Cortex of kidney (tissue), 1 donor: ENCODE measurements around the gene NAALADL2.

ENCODE experiments used
- DNase-seq: peaks from one replicate; lab custom pipeline; 2025; lab: John Stamatoyannopoulos, UW

The NAALADL2 gene

GRCh38 chr3:174884776-174885568, 25.8 kb downstream of the NAALADL2 start:
- DNase-seq: no peak

DNA sequence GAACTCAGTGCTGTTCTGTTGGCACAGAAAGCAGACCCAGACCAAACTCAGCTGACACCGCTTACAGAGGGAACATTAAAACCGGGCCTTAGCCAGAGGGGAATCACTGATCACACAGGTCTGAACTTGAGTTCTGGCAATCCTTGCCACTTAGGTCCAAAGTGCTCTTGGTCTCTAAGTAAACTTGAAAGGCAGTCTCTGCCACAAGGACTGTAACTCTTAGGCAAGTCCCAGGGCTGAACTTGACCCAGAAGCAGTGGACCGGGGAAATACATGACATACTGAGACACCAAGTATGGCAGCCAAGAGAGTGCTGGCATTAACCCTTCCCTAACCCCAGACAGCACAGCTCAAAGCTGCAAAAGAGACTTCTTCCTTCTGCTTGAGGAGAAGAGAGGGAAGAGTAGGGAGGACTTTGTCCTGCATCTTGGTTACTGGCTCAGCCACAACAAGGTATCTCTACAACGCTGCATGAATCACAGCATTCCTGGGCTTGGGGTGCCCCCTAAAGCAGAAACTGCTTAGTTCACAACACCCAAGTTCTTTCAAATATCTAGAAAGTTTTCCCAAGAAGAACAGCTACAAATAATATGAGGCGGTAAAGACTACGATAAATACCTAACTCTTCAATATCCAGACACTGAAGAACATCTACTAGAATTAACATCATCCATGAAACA, 32.5 kb downstream of the NAALADL2 start:
- no peak for DNase-seq

DNA sequence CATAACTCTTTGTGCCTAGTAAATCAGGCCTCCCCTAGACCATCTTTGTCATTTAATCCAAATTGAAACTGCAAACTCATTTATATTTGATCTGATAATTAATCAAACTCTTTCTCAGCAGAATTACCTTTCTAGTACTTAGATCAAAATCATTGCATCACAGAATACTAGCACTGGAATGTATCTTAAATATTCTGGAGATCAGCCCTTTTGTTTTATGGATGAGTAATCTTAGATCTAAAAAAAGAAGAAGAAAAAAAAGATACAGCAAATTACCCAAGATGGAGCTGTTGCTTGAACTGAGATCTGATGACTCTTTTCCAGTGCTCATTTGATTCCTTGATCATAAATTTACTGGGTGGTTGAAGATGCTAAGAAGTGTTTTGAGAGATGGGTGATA, 47.9 kb downstream of the NAALADL2 start:
- DNase-seq: no peak

DNA sequence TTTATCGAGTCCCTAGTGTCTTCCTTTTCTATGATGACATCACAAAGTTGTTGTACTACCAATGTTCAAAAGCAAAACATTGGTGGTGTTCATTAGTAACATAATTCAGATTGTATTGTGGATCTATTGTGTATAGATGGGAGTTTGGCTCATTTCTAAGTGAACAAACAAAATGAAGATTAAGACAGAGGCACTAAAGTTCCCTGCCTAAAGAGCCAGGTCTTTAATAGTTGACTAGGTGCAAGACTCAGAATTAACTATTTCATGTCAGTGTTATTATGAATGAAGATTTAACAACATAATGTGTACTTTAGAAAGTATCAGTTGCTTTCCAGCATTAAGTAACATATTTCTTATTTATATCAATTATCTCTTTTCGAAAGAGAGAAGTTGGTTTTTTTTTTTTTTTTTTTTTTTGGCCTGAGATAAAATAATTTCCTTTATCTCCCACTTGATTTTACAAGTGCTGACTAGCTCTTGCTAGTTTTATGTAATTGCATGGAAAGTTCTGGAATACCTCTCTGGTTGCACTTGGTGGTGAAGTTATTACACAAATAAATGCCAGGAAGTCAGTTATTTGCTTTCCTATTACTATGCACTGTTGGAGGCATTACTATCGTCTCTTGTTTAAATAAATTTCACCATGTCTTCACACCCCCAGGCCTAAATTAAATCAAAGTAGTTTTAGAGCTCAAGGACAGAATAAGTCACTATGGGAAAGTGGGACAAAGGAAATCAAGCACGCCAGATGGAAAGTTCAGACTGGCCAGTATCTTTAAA, 48.7 kb downstream of the NAALADL2 start:
- DNase-seq: no peak

GRCh38 chr3:174931473-174932353, 72.6 kb downstream of the NAALADL2 start:
- no peak for DNase-seq

DNA sequence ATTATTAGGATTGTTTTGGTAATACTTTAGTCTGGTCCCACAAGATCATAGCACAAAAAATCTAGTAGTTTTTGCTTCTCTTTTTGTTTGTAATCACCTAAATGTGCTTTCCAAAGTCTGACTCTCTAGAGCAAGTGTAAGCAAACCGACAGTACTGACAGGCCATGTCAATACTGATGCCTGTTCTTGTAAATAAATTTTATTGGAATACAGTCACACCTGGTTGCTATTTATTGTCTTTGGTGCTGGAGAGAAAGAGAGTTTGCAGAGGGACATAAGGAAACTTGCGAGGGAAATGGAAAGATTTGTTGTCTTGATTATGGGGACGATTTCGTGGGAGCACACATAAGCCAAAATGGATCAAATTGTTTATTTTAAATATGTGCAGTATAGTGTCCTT, 77.5 kb downstream of the NAALADL2 start:
- DNase-seq: no peak

GRCh38 chr3:174937478-174937877, 78.3 kb downstream of the NAALADL2 start:
- DNase-seq: no peak

DNA sequence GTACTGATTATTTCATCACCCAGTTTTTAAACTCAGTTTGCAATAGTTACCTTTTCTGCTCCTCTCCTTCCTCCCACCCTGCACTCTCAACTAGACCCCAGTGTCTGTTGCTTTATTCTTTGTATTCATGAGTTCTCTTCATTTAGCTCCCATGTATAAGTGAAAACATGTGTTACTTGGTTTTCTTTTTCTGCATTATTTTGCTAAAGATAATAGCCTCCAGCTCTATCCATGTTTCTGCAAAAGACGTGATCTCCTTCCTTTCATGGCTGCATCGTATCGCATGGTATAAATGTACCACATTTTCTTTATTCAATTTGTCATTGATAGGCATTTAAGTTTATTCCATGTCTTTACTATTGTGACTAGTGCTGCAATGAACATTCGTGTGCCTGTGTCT, 79.0 kb downstream of the NAALADL2 start:
- DNase-seq: no peak

DNA sequence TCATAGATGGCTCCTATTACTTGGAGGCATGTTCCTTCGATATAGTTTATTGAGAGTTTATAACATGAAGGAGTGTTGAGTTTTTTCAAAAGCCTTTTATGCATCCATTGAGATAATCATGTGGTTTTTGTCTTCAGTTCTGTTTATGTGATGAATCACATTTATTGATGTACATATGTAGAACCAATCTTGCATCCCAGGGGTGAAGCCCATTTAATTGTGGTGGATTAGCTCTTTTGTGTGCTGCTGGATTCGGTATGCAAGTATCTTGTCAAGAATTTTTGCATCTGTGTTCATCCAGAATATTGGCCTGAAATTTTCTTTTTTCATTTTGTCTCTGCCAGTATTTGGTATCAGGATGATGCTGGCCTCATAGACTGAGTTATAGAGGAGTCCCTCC, 81.0 kb downstream of the NAALADL2 start:
- DNase-seq: no peak

DNA sequence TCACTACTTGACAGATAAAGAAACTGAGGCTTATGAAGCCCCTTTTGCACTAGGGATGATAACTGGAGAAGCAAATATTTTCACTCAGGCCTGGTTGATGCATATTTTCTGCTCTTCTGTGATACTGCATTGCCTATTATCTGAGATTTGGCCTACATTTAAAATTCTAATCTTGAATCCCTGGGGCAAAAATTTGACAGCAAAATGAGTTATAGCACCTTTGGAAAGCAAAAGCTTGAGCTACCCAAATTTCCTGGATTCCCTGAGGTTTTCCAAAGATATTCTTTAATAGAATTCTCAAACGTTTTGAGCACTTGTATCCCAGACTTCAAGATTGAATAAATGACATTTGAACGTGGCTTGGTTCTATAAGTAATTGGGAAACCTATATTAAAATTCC, 86.1 kb downstream of the NAALADL2 start:
- DNase-seq: no peak

DNA sequence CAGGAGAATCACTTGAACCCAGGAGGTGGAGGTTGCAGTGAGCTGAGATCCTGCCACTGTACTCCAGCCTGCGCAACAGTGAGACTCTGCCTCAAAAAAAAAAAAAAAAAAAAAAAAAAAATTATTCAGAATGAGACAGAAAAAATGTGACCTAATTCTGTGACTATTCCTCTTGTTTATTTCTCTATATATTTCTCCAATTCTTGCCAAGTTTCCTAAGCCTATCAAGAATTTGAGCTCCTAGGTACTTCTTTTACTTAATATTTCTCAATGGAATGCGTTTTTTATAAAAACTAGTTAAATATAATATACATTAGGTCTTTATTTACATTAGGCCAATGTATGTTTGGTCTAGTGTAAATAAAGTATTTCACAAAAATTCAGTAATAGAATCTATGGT, 86.8 kb downstream of the NAALADL2 start:
- no peak for DNase-seq

GRCh38 chr3:174949523-174949922, 90.4 kb downstream of the NAALADL2 start:
- DNase-seq: no peak

DNA sequence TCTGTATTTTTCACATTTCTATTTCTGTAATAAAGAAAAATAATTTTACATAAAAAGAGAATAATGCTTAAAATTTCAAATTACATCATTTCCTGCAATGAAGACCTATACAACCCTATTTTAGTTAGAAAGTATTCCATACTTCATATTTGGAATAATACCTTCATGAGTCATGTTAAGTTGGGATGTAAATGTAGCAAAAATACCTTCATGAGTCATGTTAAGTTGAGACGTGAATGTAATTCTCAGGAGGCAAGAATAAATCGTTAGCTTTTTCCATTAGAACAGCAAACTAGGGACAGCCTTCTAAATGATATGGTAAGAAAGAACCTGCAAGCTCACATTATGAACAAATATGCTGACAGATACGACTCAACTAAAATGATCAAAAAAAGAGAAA, 91.9 kb downstream of the NAALADL2 start:
- no peak for DNase-seq

- no peak for DNase-seq
These were observed 92.4 kb downstream of the NAALADL2 start for GRCh38 chr3:174951498-174952005.

DNA sequence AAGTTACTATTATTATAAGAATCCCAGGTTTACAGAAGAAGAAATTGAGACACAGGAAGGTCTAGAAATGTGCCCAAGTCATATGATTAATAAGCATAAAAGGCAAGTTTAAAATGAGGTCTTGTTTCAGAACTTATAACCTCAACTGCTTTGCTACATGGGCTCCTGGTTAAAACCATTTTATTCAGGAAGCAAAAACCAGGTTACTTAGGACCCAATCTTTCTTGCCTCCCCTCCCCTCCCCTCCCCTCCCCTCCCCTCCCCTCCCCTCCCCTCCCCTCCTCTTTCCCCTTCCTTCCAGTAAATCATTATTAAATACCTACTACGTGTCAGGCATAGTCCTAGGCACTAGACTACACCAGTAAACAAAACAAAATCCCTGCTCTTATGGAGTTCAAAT, 93.9 kb downstream of the NAALADL2 start:
- DNase-seq: no peak

- DNase-seq: no peak
These were observed 96.4 kb downstream of the NAALADL2 start for GRCh38 chr3:174955513-174956016.

DNA sequence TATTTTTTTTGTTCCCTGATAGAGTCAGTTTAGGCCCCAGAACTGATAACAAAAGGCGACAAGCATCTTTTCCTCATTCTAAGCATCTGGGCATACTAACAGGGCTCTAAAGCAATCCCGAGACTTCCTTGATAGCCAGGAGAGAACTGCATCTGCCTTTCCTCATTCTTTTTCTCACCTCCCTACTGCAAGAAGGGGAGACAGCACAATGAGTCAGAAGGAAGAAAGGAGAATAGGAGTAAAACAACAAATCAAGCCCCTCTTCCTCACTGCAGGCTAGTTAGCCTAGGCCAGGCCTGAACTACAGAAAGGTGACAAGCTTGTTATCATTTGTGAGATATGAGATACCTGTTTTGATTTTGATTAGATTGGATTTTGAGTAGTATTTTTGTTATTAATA, 97.9 kb downstream of the NAALADL2 start:
- no peak for DNase-seq

DNA sequence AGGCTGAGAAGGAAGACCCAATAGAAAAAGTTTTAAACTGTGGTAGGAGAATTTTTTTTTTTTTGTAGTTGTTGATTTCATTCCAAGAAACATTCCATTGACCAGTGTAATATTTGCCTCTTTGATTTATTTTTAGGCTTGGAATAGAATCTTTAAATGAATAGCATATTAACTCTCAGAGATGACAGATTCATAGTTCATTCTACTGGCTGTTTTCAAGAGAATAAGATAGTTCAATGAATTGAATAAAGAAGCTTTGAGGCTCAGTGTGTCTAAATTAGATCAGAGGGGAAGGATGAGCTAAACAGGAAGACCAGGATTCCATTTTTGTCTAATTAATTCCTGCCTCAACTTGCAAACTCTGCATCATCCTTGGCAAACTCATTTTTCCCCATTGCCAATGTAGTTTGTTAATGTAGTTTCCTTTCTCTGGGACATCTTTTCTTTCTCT, 98.4 kb downstream of the NAALADL2 start:
- no peak for DNase-seq

DNA sequence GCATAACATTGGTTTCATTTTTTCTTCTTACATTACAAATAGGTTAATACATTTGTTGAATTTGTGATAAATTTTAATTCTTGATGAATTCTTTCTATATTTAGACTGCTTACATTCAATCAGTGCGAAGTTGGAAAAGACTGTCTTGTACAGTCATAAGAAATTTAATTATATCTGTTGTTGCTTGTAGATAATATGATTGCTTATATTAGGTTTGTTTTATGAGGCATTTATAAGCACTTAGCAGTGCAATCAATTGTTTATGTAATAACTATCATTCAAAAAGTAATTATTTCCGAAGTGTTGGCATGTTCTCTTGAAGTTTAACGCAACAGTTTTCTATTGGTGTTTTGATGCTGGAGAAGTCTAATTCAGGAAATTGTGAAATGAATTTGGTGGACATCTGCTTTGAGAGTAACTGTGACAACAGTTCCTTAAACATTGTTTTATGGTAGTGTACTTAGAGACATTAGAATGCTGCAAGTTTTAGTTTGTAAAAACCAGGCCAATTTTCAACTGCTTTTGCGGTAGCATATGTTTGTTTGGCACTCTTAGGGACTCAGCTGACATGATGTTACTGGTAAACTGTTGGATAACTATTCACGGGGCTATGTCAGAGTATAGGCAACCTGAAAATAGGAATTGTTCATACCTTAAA, 99.7 kb downstream of the NAALADL2 start:
- no peak for DNase-seq

DNA sequence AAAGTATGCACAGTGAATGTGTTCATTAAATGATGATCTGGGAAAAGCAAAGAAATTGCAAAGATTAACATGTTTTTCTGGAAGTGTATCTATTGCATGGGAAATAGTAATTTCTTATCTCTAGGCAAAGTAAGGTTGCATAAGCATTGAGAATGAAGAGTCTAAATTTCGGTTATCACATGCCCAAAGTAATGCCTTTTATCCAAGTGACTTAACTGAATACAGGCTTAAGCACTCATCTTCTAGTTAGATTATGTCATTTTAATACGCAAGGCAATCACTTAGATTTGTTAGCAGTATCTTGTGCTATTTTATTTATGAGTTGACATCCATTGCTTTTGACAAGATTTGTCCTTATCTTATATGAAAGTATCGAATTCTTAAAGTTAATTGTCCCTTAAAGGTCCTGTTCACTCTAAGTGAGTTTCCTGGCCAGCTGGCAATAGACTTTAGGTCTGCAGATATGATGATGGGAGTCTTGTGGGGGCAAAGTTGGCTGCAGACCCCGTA, 100.5 kb downstream of the NAALADL2 start:
- DNase-seq: no peak

GRCh38 chr3:174960898-174961297, 101.8 kb downstream of the NAALADL2 start:
- DNase-seq: no peak
